Activated effector memory CD4-positive, alpha-beta T cell treated with Interleukin-2 at 50 U/mL for 16 hours (primary cell): ENCODE data around the gene ADAMTS4.

Experiments
- DNase-seq: peaks from one replicate; pipeline ENCODE4 v3.0.0-alpha.2; 2020

The ADAMTS4 gene

GRCh38 chr1:161218301-161219077 lies 19.6 kb upstream of the ADAMTS4 start:
- no peak for DNase-seq

- DNase-seq = no peak
Measured at GRCh38 chr1:161217831-161218230, 19.0 kb upstream of the ADAMTS4 start.

- no peak for DNase-seq
Measured at GRCh38 chr1:161216945-161217712, 18.3 kb upstream of the ADAMTS4 start.

DNA sequence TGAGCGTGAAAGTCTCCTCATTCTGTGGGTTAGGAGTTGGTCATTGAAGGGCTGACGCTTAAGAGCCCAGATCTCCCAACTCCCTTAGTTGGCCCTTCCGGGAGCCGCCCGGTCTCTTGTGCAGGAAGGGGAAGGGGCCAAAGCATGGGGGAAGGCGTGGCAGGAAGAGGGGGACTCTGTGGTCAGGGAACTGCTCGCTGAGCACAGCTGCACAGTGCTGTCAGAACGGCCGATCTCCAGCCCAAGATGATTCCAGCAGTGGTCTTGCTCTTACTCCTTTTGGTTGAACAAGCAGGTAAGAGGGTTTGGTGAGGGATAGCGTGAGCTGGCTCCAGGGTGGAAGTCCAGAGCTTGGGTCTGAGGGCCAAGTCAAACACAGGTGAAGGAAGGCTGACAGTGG lies 16.2 kb upstream of the ADAMTS4 start, which contains the start of gene FCER1G:
Gene FCER1G (plus strand): TSS at position 220 of the 400 bp plus-strand sequence. CDS start 27 bp downstream, at position 247.
- DNase-seq = no peak

DNA sequence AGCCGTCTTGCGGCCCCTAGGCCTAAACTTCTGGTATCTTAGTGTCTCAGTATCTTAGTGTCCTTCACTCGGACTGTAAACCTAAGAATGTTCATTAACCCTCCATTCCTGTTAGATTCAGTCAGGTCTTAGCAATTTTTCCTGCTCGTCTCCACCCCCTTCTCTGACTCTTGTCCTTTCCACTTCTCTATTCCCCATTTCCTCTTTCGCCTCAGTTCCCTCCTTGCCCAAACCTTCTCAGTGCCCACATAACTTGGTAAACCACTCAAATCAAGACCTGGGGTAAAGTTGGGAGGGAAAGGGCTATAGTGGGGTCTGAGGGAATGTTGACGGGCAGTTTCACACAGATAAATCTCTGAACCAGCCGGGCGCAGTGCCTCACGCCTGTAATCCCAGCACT lies 15.5 kb upstream of the ADAMTS4 start:
- no peak for DNase-seq

DNA sequence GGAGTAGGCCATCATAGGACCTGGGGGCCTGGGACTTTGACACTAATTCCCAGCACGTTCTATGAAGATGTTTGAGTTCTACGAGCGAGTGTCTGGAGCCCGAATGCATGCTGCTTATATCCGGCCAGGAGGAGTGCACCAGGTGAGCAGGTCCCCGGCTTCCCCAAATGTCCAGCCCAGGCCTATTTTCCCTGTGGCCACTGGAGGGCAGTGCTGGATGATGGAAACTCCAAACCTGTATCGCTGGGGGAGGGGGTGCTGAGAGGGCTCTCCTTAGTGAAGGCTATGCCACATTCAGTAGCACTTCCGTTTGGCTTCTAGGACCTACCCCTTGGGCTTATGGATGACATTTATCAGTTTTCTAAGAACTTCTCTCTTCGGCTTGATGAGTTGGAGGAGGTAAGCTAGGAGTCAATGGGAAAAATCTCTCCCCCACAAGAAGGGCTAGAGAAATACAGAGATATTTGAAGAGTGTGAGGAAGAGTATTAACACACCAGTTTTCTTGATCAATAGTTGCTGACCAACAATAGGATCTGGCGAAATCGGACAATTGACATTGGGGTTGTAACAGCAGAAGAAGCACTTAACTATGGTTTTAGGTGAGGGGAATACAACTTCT lies 11.0 kb upstream of the ADAMTS4 start:
- peak; percentile 48 for DNase-seq

- no peak for DNase-seq
Measured at GRCh38 chr1:161207173-161207572, 8.3 kb upstream of the ADAMTS4 start.

GRCh38 chr1:161206411-161207140 lies 7.7 kb upstream of the ADAMTS4 start:
- DNase-seq = no peak

DNA sequence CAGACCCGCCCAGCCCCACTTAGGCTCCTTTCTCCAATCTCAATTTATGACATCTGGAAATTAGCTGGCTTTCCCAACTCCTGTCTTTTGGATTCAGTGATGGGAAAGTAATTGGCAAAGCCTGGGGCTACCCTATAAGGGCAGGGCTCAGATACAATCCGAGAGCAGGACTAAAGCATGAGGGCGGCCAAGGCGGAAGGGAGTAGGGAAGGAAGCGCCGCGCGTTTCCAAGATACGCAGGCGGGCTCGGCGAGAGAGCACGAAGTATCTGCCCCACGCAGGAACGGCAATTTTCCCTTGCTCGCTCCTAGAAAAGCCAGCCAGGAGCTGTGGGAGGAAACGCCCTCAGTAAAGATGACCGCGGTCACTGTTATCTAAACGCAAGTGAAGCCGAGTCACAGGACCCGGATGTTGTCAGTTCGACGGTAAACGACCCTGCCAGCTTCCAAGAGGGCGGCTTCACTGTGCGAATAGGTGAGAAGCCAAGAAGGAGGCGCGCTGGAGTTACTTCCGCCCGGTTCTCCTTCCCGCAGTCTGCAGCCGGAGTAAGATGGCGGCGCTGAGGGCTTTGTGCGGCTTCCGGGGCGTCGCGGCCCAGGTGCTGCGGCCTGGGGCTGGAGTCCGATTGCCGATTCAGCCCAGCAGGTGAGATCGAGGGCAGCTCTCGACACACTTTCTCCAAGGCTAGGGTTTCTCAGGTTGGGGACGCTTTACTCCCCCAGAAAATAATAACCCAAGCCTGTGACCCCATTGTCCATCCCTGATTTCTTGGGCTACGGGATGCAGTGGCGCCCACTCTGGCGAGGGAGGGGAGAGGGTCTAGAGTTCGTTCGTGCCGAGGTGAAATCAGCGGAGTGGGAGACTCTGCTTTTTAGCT lies 3.2 kb upstream of the ADAMTS4 start, which contains the start of gene NDUFS2:
Gene NDUFS2 (plus strand): TSS at position 532 of the 877 bp plus-strand sequence. CDS start 19 bp downstream, at position 551.
- peak; percentile 93 for DNase-seq

- DNase-seq = no peak
Measured at GRCh38 chr1:161200992-161201835, 2.4 kb upstream of the ADAMTS4 start.

- no peak for DNase-seq
Measured at GRCh38 chr1:161200421-161200991, 1.7 kb upstream of the ADAMTS4 start.

DNA sequence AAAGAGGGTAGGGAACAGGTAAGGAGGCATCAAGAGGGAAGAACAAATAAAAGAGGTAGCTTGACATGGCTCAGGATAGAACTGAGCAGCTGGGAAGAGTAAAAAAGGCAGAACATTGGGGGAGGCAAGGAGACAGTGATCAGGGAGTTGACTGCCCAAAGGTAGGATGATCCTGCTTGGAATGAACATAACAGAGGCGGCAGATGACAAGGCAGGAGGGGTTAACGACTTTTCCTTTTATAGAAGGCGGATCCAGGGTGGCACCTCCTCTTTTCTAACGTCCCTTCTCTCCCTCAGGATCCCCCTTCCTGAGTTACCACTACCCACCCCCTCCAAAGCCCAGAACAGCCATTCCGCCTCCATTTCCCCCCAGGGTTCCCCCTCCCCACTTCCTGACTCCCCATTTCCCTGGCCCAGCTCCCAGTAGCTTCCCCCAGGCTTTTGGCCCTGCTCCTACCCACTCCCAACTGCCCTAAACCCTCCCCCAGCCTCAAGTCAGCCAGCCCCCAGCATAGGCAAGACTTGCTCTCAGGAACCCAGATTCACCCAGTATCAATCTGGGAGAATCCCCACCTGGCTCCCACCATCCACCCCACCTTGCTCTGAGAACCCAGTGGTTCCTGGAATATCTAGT lies 769 bp upstream of the ADAMTS4 start:
- no peak for DNase-seq

DNA sequence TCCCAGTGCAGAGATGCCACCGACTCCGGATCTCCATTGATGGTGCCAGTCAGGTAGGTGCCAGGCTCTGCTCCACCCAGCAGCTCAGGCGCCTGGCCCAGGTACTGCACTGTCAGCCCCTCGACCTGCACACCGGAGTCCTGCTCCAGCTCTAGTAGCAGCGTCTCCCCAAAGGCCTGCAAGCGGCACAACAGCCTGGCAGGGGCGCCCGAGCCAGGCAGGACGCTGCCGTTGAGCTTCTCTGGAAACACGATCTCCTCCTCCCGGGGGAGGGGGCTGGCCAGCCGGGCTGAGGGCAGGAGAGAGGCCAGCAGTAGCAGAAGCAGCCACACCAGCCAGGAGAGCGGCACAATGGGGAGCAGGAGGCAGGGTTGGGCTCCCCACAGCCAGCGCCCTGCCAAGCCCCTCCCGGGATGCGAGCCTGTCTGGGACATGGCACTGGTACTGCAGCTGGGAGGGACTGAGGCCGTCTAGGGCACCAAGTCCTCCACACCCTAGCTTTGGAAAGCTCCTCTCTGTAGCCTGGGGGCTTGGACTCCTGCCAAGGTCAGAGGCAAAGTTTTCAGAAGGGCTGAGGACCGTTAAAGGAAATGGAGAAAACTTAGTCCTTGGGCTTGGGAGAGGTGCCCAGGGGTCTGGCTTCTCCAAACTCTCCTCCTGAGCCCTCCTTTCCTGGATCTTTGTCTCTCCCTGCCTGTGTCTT lies 509 bp downstream of the ADAMTS4 start:
- DNase-seq = no peak

DNA sequence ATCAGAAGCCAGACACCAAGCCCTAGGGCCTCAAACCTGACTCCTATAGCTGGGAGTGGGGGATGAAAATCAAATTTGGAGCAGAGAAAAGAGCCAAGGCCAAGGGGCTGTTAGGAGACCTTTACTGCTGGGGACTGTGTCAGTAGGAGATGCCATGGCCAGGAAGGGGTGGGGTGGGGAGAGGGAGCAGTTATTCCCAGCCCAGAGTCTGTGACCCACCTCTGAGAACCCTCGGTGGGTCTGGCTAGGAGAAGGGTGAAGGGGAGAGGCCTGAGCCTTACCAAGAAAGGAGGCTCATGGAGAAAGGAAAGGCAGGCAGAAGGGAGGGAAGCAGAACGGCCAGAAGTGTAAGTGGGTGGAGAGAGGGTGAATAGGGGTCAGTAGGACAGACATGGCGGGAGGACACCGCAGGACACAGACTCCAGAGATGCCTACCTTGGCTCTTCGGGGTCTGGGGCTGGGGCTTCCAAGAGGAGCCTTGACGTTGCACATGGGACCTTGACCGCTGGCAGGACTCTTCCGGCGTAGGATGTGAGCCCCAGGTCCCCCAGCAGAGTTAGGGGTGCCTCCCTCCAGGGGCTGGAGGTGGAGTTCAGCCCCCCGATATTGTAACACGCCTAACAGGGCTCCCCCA lies 1.2 kb downstream of the ADAMTS4 start:
- DNase-seq = no peak

- DNase-seq = no peak
Measured at GRCh38 chr1:161196521-161197451, 2.1 kb downstream of the ADAMTS4 start.

- no peak for DNase-seq
Measured at GRCh38 chr1:161196111-161196510, 2.7 kb downstream of the ADAMTS4 start.

GRCh38 chr1:161195171-161195570 lies 3.7 kb downstream of the ADAMTS4 start:
- no peak for DNase-seq
